K562 (cell line): ENCODE measurements around the gene L3MBTL1. TPM values are rescaled to one million over a fixed set of nuclear protein-coding genes. Genes with fewer than 3 reads are reported as not detected.

Experiments used
- GTF2F1 ChIP-seq: IDR thresholded peaks from 2 replicates; pipeline ENCODE4 v1.6.1; 2011; ENCODE audit warnings: low read depth, low read length, improper control_type of control experiment
- JUND ChIP-seq, 2 experiments: IDR thresholded peaks; 2 replicates in 1 of 2; 3 replicates in 1 of 2; pipeline ENCODE4 v1.6.1; 2011; ENCODE audit warnings: borderline replicate concordance in 2 of 2, low read depth in 2 of 2, low read length in 2 of 2, improper control_type of control experiment in 1 of 2, missing biosample characterization in 1 of 2, missing genetic modification characterization in 1 of 2, missing genetic modification reagents in 1 of 2
- RAD21 ChIP-seq, 2 experiments: fragments of 250-450 bp in 1 of 2; fragments of 450-650 bp in 1 of 2; sonication (Bioruptor Pico) in 1 of 2; formaldehyde crosslinking in 1 of 2; IDR thresholded peaks in 1 of 2; conservative IDR thresholded peaks in 1 of 2; 2 replicates each; pipeline versions ENCODE4 v1.4.0 to v1.8.0; 2020 to 2022; ENCODE audit warnings: mild to moderate bottlenecking in 2 of 2, moderate library complexity in 1 of 2
- RBFOX2 ChIP-seq: fragments of 200-400 bp; formaldehyde crosslinking; IDR thresholded peaks from 2 replicates; pipeline ENCODE4 v1.6.1; 2017; ENCODE audit warnings: low read depth, mild to moderate bottlenecking, low read length, moderate library complexity
- RBM15 ChIP-seq: fragments of 200-400 bp; formaldehyde crosslinking; IDR thresholded peaks from 2 replicates; pipeline ENCODE4 v1.6.1; 2018; ENCODE audit warnings: mild to moderate bottlenecking, low read length, moderate library complexity; ENCODE audit not compliant: insufficient read depth
- RNF2 ChIP-seq: sonication (generic); IDR thresholded peaks from 2 replicates; pipeline ENCODE4 v1.6.1; 2016
- SUPT5H ChIP-seq: fragments of 450-650 bp; IDR thresholded peaks from 2 replicates; pipeline ENCODE4 v1.6.1; 2016
- ZFX ChIP-seq: sonication (generic); formaldehyde crosslinking; IDR thresholded peaks from 2 replicates; pipeline ENCODE4 v1.8.0; 2022; ENCODE audit warnings: mild to moderate bottlenecking, missing genetic modification reagents, moderate library complexity
- ZNF431 ChIP-seq: sonication (generic); formaldehyde crosslinking; IDR thresholded peaks from 2 replicates; pipeline ENCODE4 v1.8.0; 2022; ENCODE audit warnings: mild to moderate bottlenecking, missing genetic modification reagents
- polyA plus RNA-seq, 8 experiments: library from polyadenylated mRNA; depleted of rRNA in 4 of 8; stranded (reverse) in 5 of 8; unstranded in 3 of 8; fragments of >200 nt; fragmentation: Nextera tagmentation in 2 of 8; fragmentation: Illumina TruSeq in 1 of 8; extraction: Ambion mirVana in 2 of 8; extraction: Trizol in 1 of 8; gene quantifications; 2 replicates each; pipeline versions ENCODE4 v1.2.1 to v1.2.3, GENCODE V29; 2011 to 2014; ENCODE audit warnings: inconsistent platforms in 1 of 8, missing spikeins in 1 of 8
- total RNA-seq, 7 experiments: library from RNA; depleted of rRNA in 6 of 7; stranded (reverse); fragments of >200 nt in 6 of 7; fragmentation: Illumina TruSeq in 2 of 7; extraction: Trizol in 2 of 7; gene quantifications; 2 replicates each; pipeline versions ENCODE4 v1.2.1 to v1.2.3, GENCODE V29; 2011 to 2021; ENCODE audit warnings: low replicate concordance in 1 of 7
- TF ChIP-seq, protein P1 (sequence below), 2 experiments: fragments of 450-650 bp in 1 of 2; sonication (generic) in 1 of 2; formaldehyde crosslinking in 1 of 2; IDR thresholded peaks; 2 replicates each; pipeline versions ENCODE4 v1.7.1 to v1.9.0; 2016 to 2022; ENCODE audit warnings: inconsistent platforms in 1 of 2, mild to moderate bottlenecking in 1 of 2, missing genetic modification reagents in 1 of 2

Gene L3MBTL1
- total and polyA plus RNA-seq, 9 of the 15 experiments (the other 6 are each of a cell fraction or from before 2014, with no cell fraction given), result 0.77 to 10.0 (median 4.4) TPM

DNA sequence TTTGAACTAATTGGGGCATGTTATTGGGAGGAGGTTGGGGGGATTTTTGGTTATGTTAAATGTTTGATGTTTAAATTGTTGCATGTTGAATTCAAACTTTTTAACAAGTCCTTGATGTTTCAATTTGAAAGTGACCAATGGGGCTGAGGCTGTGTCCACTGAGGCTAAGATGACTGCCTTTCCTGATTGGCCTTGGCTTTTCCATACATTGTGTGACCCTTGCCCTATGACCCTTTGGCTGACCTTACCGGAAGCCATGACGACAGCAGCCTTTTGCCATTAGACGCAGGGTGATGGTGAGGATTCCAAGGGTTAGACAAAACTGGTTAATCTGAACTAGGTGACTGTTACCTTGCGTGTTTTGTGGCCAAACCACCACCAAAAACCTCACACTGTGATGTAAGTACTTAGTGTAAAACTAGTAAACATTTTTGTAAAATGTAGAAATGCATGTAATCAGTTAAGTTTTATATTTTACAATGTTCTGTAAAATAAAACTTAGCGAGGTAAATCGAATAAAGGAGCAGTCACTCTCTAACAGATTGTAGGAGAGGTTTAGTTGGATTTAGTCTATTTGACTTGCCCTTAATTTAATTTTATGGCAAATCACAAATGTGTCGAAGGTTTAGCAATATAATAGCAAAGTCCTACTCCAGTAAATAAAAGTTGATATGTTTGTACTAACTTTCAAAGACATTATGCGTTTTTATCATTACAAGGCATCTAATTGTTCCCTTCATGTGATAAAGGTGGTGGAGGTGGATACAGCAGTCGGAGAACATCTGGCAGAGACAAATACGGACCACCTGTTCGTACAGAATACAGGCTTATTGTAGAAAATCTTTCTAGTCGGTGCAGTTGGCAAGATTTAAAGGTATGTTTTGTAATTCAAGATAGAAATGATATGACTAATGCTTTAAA lies 48.2 kb upstream of the L3MBTL1 start (continued):
- TF ChIP-seq, protein P1, sequence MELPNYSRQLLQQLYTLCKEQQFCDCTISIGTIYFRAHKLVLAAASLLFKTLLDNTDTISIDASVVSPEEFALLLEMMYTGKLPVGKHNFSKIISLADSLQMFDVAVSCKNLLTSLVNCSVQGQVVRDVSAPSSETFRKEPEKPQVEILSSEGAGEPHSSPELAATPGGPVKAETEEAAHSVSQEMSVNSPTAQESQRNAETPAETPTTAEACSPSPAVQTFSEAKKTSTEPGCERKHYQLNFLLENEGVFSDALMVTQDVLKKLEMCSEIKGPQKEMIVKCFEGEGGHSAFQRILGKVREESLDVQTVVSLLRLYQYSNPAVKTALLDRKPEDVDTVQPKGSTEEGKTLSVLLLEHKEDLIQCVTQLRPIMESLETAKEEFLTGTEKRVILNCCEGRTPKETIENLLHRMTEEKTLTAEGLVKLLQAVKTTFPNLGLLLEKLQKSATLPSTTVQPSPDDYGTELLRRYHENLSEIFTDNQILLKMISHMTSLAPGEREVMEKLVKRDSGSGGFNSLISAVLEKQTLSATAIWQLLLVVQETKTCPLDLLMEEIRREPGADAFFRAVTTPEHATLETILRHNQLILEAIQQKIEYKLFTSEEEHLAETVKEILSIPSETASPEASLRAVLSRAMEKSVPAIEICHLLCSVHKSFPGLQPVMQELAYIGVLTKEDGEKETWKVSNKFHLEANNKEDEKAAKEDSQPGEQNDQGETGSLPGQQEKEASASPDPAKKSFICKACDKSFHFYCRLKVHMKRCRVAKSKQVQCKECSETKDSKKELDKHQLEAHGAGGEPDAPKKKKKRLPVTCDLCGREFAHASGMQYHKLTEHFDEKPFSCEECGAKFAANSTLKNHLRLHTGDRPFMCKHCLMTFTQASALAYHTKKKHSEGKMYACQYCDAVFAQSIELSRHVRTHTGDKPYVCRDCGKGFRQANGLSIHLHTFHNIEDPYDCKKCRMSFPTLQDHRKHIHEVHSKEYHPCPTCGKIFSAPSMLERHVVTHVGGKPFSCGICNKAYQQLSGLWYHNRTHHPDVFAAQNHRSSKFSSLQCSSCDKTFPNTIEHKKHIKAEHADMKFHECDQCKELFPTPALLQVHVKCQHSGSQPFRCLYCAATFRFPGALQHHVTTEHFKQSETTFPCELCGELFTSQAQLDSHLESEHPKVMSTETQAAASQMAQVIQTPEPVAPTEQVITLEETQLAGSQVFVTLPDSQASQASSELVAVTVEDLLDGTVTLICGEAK (IDR thresholded peaks at IDR 0.05), result peak; percentile 57; the same call in 1 of the 2 replicates
- TF ChIP-seq, protein P1 (CRISPR knock-in tag; IDR thresholded peaks at IDR 0.05), result no peak
- TF ChIP-seq RNF2 (no peak), RBM15 (no peak), RAD21 (CRISPR knock-in tag; conservative IDR thresholded peaks at IDR 0.05 in 1 of 2, IDR thresholded peaks at IDR 0.05 in 1 of 2) (no peak), ZNF431 (no peak), GTF2F1 (no peak), SUPT5H (peak; percentile 41; the same call in 1 of the 2 replicates), ZFX (CRISPR knock-in tag) (no peak), RBFOX2 (peak; percentile 55; the same call in 1 of the 2 replicates), JUND (IDR thresholded peaks at IDR 0.05; ENCODE audit: borderline replicate concordance, low read depth, low read length) (no peak), JUND (tag; IDR thresholded peaks at IDR 0.05; ENCODE audit: borderline replicate concordance, low read depth, low read length) (0 out of 3 replicates have a peak, but pooled peaks have one; percentile 12)
